HG03575 (cell line): Measurements from ENCODE around the gene MXRA8.
"Not testable (repeated sequence)": the region's sequence is repeated elsewhere in the genome, so short reads cannot be mapped to it uniquely, and the experiment has no call there.

Experiments
- ATAC-seq: cut with Tn5 transposase; IDR thresholded peaks from one replicate; pipeline ENCODE4 v1.9.1; 2021; ENCODE audit not compliant: unreplicated experiment, insufficient number of reproducible peaks, low FRiP score; ENCODE audit errors: extremely low read depth

The MXRA8 gene

GRCh38 chr1:1394116-1394515 is 35.8 kb upstream of the MXRA8 start:
- no peak for ATAC-seq

GRCh38 chr1:1393428-1393827 is 35.1 kb upstream of the MXRA8 start:
- no peak for ATAC-seq

- no peak for ATAC-seq
Measured at GRCh38 chr1:1393014-1393413, 34.7 kb upstream of the MXRA8 start.

- ATAC-seq, result no peak
Measured at GRCh38 chr1:1391225-1391624, 32.9 kb upstream of the MXRA8 start.

GRCh38 chr1:1390675-1391074 is 32.3 kb upstream of the MXRA8 start:
- no peak for ATAC-seq

- no peak for ATAC-seq
Measured at GRCh38 chr1:1388078-1388472, 29.7 kb upstream of the MXRA8 start.

GRCh38 chr1:1387098-1388077 is 29.0 kb upstream of the MXRA8 start:
- ATAC-seq, result no peak

- ATAC-seq, result no peak
Measured at GRCh38 chr1:1385931-1386330, 27.6 kb upstream of the MXRA8 start.

- not testable (repeated sequence) for ATAC-seq
Measured at GRCh38 chr1:1385339-1385738, 27.0 kb upstream of the MXRA8 start.

GRCh38 chr1:1381294-1381693 is 22.9 kb upstream of the MXRA8 start:
- ATAC-seq, result no peak

- ATAC-seq, result no peak
Measured at GRCh38 chr1:1380860-1381259, 22.5 kb upstream of the MXRA8 start.

- ATAC-seq, result no peak
Measured at GRCh38 chr1:1377540-1378205, 19.3 kb upstream of the MXRA8 start.

GRCh38 chr1:1376551-1377226 is 18.3 kb upstream of the MXRA8 start:
- ATAC-seq, result no peak

GRCh38 chr1:1374929-1375662 is 16.7 kb upstream of the MXRA8 start, which contains the start of gene AURKAIP1:
AURKAIP1 (minus strand) TSS chr1:1375207; CDS start chr1:1374756, 451 bp downstream.
- peak; percentile 49 for ATAC-seq

GRCh38 chr1:1374589-1374928 is 16.2 kb upstream of the MXRA8 start:
- ATAC-seq, result no peak

- no peak for ATAC-seq
Measured at GRCh38 chr1:1373815-1374588, 15.6 kb upstream of the MXRA8 start.

- no peak for ATAC-seq
Measured at GRCh38 chr1:1373051-1373814, 14.9 kb upstream of the MXRA8 start.
